HepG2 (cell line): ENCODE results near the gene PPP2R5E.

Experiments
- ESRRA ChIP-seq: sonication (generic); formaldehyde crosslinking; IDR thresholded peaks from 2 replicates; pipeline ENCODE4 v1.5.1; 2020; ENCODE audit warnings: mild to moderate bottlenecking, low read depth, missing genetic modification reagents
- HDAC2 ChIP-seq: sonication (generic); formaldehyde crosslinking; IDR thresholded peaks from 2 replicates; pipeline ENCODE4 v1.4.0; 2020; ENCODE audit warnings: missing genetic modification reagents
- MYNN ChIP-seq: sonication (generic); formaldehyde crosslinking; IDR thresholded peaks from 2 replicates; pipeline ENCODE4 v1.4.0; 2020; ENCODE audit warnings: mild to moderate bottlenecking, low read depth, missing genetic modification reagents
- SIN3A ChIP-seq: IDR thresholded peaks from 2 replicates; pipeline ENCODE4 v1.6.1; 2011; ENCODE audit warnings: low read depth, mild to moderate bottlenecking, control low read depth, low read length, borderline replicate concordance
- SRSF1 ChIP-seq: fragments of 200-400 bp; formaldehyde crosslinking; optimal IDR thresholded peaks from 2 replicates; pipeline ENCODE3; 2017; ENCODE audit warnings: mild to moderate bottlenecking, low read depth, low read length, moderate library complexity
- TF ChIP-seq, protein P1 (sequence below): sonication (generic); formaldehyde crosslinking; IDR thresholded peaks from 2 replicates; pipeline ENCODE4 v1.4.0; 2020; ENCODE audit warnings: missing genetic modification reagents, borderline replicate concordance
- TF ChIP-seq, protein P2 (sequence below): sonication (generic); formaldehyde crosslinking; IDR thresholded peaks from 2 replicates; pipeline ENCODE4 v1.5.0; 2020; ENCODE audit warnings: mild to moderate bottlenecking, missing genetic modification reagents, moderate library complexity

DNA sequence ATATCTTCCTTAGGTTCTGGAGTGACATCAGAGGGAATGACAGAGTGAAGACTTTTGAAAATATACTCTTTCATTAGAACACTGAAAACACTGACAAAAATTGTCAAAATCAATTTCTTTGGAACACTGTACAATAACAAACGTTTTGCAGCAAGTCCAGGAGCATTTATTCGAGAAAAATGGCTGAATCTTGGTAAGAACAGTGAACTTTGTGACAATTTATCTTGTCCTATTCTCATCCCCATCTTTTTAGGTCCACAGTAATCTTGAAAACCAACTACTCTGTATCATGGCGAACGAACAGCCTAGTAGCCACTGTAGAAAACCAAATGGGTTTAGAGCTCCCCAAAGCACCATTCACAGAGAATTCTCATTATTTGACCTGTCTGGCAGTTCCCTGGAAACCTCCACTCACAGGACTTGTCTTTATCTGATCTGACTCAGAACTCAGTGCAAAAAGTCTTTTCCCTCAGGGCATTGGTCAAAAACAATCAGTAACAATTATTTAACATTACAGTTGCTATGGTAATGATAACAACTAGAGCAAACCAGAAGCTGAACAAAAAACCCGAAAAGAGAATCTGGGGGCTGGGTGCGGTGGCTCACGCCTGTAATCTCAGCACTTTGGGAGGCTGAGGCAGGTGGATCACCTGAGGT lies 20.3 kb upstream of the PPP2R5E start:
- TF ChIP-seq, protein P1, sequence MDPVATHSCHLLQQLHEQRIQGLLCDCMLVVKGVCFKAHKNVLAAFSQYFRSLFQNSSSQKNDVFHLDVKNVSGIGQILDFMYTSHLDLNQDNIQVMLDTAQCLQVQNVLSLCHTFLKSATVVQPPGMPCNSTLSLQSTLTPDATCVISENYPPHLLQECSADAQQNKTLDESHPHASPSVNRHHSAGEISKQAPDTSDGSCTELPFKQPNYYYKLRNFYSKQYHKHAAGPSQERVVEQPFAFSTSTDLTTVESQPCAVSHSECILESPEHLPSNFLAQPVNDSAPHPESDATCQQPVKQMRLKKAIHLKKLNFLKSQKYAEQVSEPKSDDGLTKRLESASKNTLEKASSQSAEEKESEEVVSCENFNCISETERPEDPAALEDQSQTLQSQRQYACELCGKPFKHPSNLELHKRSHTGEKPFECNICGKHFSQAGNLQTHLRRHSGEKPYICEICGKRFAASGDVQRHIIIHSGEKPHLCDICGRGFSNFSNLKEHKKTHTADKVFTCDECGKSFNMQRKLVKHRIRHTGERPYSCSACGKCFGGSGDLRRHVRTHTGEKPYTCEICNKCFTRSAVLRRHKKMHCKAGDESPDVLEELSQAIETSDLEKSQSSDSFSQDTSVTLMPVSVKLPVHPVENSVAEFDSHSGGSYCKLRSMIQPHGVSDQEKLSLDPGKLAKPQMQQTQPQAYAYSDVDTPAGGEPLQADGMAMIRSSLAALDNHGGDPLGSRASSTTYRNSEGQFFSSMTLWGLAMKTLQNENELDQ: no peak
- TF ChIP-seq, protein P2, sequence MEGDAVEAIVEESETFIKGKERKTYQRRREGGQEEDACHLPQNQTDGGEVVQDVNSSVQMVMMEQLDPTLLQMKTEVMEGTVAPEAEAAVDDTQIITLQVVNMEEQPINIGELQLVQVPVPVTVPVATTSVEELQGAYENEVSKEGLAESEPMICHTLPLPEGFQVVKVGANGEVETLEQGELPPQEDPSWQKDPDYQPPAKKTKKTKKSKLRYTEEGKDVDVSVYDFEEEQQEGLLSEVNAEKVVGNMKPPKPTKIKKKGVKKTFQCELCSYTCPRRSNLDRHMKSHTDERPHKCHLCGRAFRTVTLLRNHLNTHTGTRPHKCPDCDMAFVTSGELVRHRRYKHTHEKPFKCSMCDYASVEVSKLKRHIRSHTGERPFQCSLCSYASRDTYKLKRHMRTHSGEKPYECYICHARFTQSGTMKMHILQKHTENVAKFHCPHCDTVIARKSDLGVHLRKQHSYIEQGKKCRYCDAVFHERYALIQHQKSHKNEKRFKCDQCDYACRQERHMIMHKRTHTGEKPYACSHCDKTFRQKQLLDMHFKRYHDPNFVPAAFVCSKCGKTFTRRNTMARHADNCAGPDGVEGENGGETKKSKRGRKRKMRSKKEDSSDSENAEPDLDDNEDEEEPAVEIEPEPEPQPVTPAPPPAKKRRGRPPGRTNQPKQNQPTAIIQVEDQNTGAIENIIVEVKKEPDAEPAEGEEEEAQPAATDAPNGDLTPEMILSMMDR (CRISPR knock-in tag): no peak
- TF ChIP-seq SIN3A: no peak
- no peak for TF ChIP-seq SRSF1
- TF ChIP-seq HDAC2 (CRISPR knock-in tag): no peak
- no peak for TF ChIP-seq ESRRA
- TF ChIP-seq MYNN (CRISPR knock-in tag): no peak
